GM12878 (cell line): ENCODE data around the gene RHEB.

Source experiments
- EP300 ChIP-seq, 2 experiments: fragments of 150-350 bp in 1 of 2; IDR thresholded peaks; 2 replicates each; pipeline ENCODE4 v1.6.1; 2011 to 2012; ENCODE audit warnings: low read depth in 2 of 2, low read length in 2 of 2, borderline replicate concordance in 1 of 2, improper control_type of control experiment in 1 of 2, inconsistent platforms in 1 of 2; ENCODE audit not compliant: control insufficient read depth in 1 of 2
- NR2F1 ChIP-seq: fragments of 450-650 bp; conservative IDR thresholded peaks from 2 replicates; pipeline ENCODE4 v1.6.1; 2017; ENCODE audit warnings: mild to moderate bottlenecking
- POLR2AphosphoS5 ChIP-seq: IDR thresholded peaks from 2 replicates; pipeline ENCODE4 v1.6.1; 2011; ENCODE audit warnings: mild to moderate bottlenecking, low read length, inconsistent platforms
- SUPT20H ChIP-seq: IDR thresholded peaks from 2 replicates; pipeline ENCODE4 v1.6.1; 2011; ENCODE audit warnings: low read depth, mild to moderate bottlenecking, low read length, moderate library complexity, borderline replicate concordance; ENCODE audit not compliant: control insufficient read depth
- ZSCAN29 ChIP-seq: fragments of 450-650 bp; IDR thresholded peaks from 2 replicates; pipeline ENCODE4 v1.6.1; 2017; ENCODE audit warnings: mild to moderate bottlenecking, moderate library complexity
- TF ChIP-seq, protein P1 (sequence below): IDR thresholded peaks from 2 replicates; pipeline ENCODE4 v1.6.1; 2011; ENCODE audit warnings: low read depth, low read length, improper control_type of control experiment, borderline replicate concordance
- TF ChIP-seq, protein P2 (sequence below), 3 experiments: IDR thresholded peaks in 2 of 3; conservative IDR thresholded peaks in 1 of 3; 2 replicates each; pipeline ENCODE4 v1.5.1; 2011; ENCODE audit warnings: low read depth in 3 of 3, low read length in 3 of 3, mild to moderate bottlenecking in 3 of 3, control low read depth in 2 of 3, moderate library complexity in 2 of 3, inconsistent platforms in 1 of 3, mixed read lengths in 1 of 3; ENCODE audit not compliant: control insufficient read depth in 2 of 3, insufficient read depth in 1 of 3; ENCODE audit errors: extremely low read depth in 1 of 3

DNA sequence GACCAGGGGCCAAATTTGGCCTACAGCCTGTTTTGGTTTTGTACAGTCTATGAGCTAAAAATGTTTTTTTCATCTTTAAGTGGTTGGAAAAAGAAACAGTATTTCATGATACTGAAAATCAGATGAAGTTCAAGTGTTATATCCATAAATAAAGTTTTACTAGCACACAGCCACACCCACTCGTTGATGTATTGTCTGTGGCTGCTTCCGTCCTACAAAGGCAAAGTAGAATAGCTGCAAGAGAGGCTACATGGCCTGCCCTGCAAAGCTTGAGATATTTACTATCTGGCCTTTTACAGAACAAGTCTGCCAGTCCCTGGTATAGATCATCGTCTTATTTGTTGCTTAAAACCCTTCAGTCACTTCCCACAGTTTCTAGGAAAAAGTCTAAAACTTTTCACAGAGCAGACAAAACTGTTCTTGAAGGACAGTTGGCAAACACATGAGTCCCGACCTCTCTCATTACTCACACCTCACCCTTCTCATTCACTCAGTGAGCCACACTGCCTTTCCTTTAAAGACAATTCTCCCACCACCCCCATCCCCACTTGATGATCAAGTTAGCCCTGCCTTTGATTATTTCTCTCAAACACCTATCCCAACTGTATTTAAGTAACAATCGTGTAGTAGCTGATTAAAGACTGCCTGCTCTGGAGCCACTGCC is 9.9 kb downstream of the RHEB start:
- no peak for TF ChIP-seq NR2F1
- TF ChIP-seq, protein P1, sequence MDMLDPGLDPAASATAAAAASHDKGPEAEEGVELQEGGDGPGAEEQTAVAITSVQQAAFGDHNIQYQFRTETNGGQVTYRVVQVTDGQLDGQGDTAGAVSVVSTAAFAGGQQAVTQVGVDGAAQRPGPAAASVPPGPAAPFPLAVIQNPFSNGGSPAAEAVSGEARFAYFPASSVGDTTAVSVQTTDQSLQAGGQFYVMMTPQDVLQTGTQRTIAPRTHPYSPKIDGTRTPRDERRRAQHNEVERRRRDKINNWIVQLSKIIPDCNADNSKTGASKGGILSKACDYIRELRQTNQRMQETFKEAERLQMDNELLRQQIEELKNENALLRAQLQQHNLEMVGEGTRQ = no peak
- no peak for TF ChIP-seq POLR2AphosphoS5
- TF ChIP-seq SUPT20H = no peak
- TF ChIP-seq, protein P2, sequence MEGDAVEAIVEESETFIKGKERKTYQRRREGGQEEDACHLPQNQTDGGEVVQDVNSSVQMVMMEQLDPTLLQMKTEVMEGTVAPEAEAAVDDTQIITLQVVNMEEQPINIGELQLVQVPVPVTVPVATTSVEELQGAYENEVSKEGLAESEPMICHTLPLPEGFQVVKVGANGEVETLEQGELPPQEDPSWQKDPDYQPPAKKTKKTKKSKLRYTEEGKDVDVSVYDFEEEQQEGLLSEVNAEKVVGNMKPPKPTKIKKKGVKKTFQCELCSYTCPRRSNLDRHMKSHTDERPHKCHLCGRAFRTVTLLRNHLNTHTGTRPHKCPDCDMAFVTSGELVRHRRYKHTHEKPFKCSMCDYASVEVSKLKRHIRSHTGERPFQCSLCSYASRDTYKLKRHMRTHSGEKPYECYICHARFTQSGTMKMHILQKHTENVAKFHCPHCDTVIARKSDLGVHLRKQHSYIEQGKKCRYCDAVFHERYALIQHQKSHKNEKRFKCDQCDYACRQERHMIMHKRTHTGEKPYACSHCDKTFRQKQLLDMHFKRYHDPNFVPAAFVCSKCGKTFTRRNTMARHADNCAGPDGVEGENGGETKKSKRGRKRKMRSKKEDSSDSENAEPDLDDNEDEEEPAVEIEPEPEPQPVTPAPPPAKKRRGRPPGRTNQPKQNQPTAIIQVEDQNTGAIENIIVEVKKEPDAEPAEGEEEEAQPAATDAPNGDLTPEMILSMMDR (IDR thresholded peaks at IDR 0.05 in 2 of 3, conservative IDR thresholded peaks at IDR 0.05 in 1 of 3; ENCODE audit: control insufficient read depth in 2 of 3, extremely low read depth in 1 of 3, insufficient read depth in 1 of 3, low read depth in 3 of 3, low read length in 3 of 3) = no peak
- TF ChIP-seq EP300 (IDR thresholded peaks at IDR 0.05; ENCODE audit: borderline replicate concordance in 1 of 2, control insufficient read depth in 1 of 2, low read depth in 2 of 2, low read length in 2 of 2) = no peak
- no peak for TF ChIP-seq ZSCAN29
